Colonic mucosa (tissue), 4 donors: ENCODE results near the gene GAK. TPM values are rescaled to one million over a fixed set of nuclear protein-coding genes. Genes with fewer than 3 reads are reported as not detected.
A peak's percentile ranks its signal among the peaks of the same experiment; 100 is the strongest.
"Not testable (repeated sequence)": the region's sequence is repeated elsewhere in the genome, so short reads cannot be mapped to it uniquely, and the experiment has no call there.

Source experiments
- DNase-seq: peaks from one replicate; pipeline ENCODE4 v3.0.0-alpha.2; 2020
- H3K27ac ChIP-seq: fragments of 200-600 bp; one replicate; pipeline ENCODE4 v1.8.0; 2021
- H3K27me3 ChIP-seq: fragments of 200-600 bp; one replicate; pipeline ENCODE4 v1.8.0; 2021
- H3K36me3 ChIP-seq: fragments of 200-600 bp; one replicate; pipeline ENCODE4 v1.8.0; 2021
- H3K4me1 ChIP-seq: fragments of 200-600 bp; one replicate; pipeline ENCODE4 v1.8.0; 2021; ENCODE audit warnings: mild to moderate bottlenecking
- H3K4me3 ChIP-seq: fragments of 200-600 bp; one replicate; pipeline ENCODE4 v1.8.0; 2021
- H3K9ac ChIP-seq, 2 donors: one replicate each; pipeline ENCODE4 v1.7.0; 2013; ENCODE audit warnings: control low read depth in 2 of 2, low read depth in 2 of 2, low read length in 2 of 2
- H3K9me3 ChIP-seq: fragments of 200-600 bp; one replicate; pipeline ENCODE4 v1.8.0; 2021
- CTCF ChIP-seq: fragments of 200-600 bp; IDR thresholded peaks from one replicate; pipeline ENCODE4 v1.8.0; 2022; ENCODE audit warnings: antibody characterized with exemption, mild to moderate bottlenecking
- intact Hi-C: fragments of 100-400 bp; cut with DNase I; formaldehyde crosslinking; loops from one replicate; pipeline ENCODE4 v1.14.1; 2022
- total RNA-seq, 2 donors: library from RNA; stranded (reverse); fragmentation: NEBNext Ultra II Directional in 1 of 2; extraction: Animal tissue kit (Norgen Biotek cat#: 25700) in 1 of 2; gene quantifications; one replicate each; pipeline ENCODE4 v1.2.1, GENCODE V29; 2021
- donor health status: healthy.
- donor health status: DM: no; HTN: no; CAD: no.
- donor health status: DM: no; HTN: no; CAD: no.

Gene GAK
- total RNA-seq, 2 donors from 2014 or later: 198 to 266 TPM

GRCh38 chr4:926538-926937 lies 5.6 kb downstream of the GAK start:
- Histone ChIP-seq H3K27me3 (no peaks in the 10 kb centered on the region), H3K27ac (no peak overlapping the region), H3K9me3 (no peaks in the 10 kb centered on the region), H3K9ac (no peak overlapping the region), H3K4me3 (no peak overlapping the region), H3K4me1 (peaks cover 14% of the 10 kb centered on the region), H3K36me3 (no peaks in the 10 kb centered on the region)
- TF ChIP-seq CTCF: no peak
- intact Hi-C loops: no loop called here
- peak; percentile 43 for DNase-seq

- DNase-seq: no peak
- intact Hi-C loops: no loop called here
- H3K4me1 ChIP-seq: peaks cover 11% of the 10 kb centered on the region
Observed at GRCh38 chr4:925771-926500, 6.2 kb downstream of the GAK start.

GRCh38 chr4:925171-925570 lies 6.9 kb downstream of the GAK start:
- H3K4me1 ChIP-seq: peaks cover 4% of the 10 kb centered on the region
- intact Hi-C loops: no loop called here
- no peaks in the 10 kb centered on the region for H3K27me3 ChIP-seq
- H3K36me3 ChIP-seq: no peaks in the 10 kb centered on the region
- H3K4me3 ChIP-seq: no peak overlapping the region
- no peak overlapping the region for H3K9ac ChIP-seq
- no peak for TF ChIP-seq CTCF
- H3K9me3 ChIP-seq: no peaks in the 10 kb centered on the region
- DNase-seq: no peak
- H3K27ac ChIP-seq: no peak overlapping the region

More at GRCh38 chr4:925771-926500, 6.2 kb downstream of the GAK start:
- no peaks in the 10 kb centered on the region for H3K27me3 ChIP-seq
- no peak for TF ChIP-seq CTCF
- no peak overlapping the region for H3K27ac ChIP-seq
- H3K4me3 ChIP-seq: no peak overlapping the region
- H3K9me3 ChIP-seq: no peaks in the 10 kb centered on the region
- H3K36me3 ChIP-seq: no peaks in the 10 kb centered on the region
- no peak overlapping the region for H3K9ac ChIP-seq

GRCh38 chr4:924107-925096 lies 7.7 kb downstream of the GAK start:
- Histone ChIP-seq H3K27ac (no peak overlapping the region), H3K9ac (no peak overlapping the region), H3K36me3 (no peaks in the 10 kb centered on the region), H3K4me1 (no peaks in the 10 kb centered on the region), H3K4me3 (no peak overlapping the region), H3K9me3 (no peaks in the 10 kb centered on the region), H3K27me3 (no peaks in the 10 kb centered on the region)
- intact Hi-C loops: no loop called here
- no peak for DNase-seq
- TF ChIP-seq CTCF: no peak

- Histone ChIP-seq H3K36me3 (no peaks in the 10 kb centered on the region), H3K4me1 (no peaks in the 10 kb centered on the region), H3K27ac (no peak overlapping the region), H3K9me3 (no peaks in the 10 kb centered on the region), H3K4me3 (no peak overlapping the region), H3K9ac (no peak overlapping the region), H3K27me3 (no peaks in the 10 kb centered on the region)
- no peak for DNase-seq
- intact Hi-C loops: no loop called here
- TF ChIP-seq CTCF: no peak
Observed at GRCh38 chr4:921830-922331, 10.2 kb downstream of the GAK start.

- H3K36me3 ChIP-seq, DNase-seq, H3K27me3 ChIP-seq, H3K27ac ChIP-seq, H3K9me3 ChIP-seq, H3K9ac ChIP-seq, intact Hi-C loops, H3K4me3 ChIP-seq, H3K4me1 ChIP-seq: not testable (repeated sequence)
Observed at GRCh38 chr4:919004-919680, 13.0 kb downstream of the GAK start.

GRCh38 chr4:918591-918990 lies 13.5 kb downstream of the GAK start:
- H3K9ac ChIP-seq, DNase-seq, H3K9me3 ChIP-seq, H3K27ac ChIP-seq, H3K4me1 ChIP-seq, H3K4me3 ChIP-seq, intact Hi-C loops, H3K27me3 ChIP-seq, H3K36me3 ChIP-seq: not testable (repeated sequence)
